Panc1 (cell line): ENCODE results near the gene TWNK.

ENCODE experiments used
- CTCF ChIP-seq: fragments of 450-650 bp; IDR thresholded peaks from 2 replicates; pipeline ENCODE4 v1.5.1; 2017; ENCODE audit warnings: mild to moderate bottlenecking
- POLR2AphosphoS5 ChIP-seq: IDR thresholded peaks from 2 replicates; pipeline ENCODE4 v1.6.1; 2012; ENCODE audit warnings: mild to moderate bottlenecking, low read depth, low read length, moderate library complexity

GRCh38 chr10:101019440-101019703, 32.0 kb downstream of the TWNK start:
- TF ChIP-seq CTCF (no peak), POLR2AphosphoS5 (no peak)
